HUES64 (cell line): ENCODE results near the gene PIGZ.

ENCODE experiments used
- H3K27ac ChIP-seq: 2 replicates; pipeline ENCODE4 v1.7.0; 2013; ENCODE audit warnings: low read depth, low read length, inconsistent platforms
- H3K27me3 ChIP-seq: 2 replicates; pipeline ENCODE4 v1.6.1; 2013; ENCODE audit warnings: mild to moderate bottlenecking, low read length; ENCODE audit not compliant: insufficient read depth
- H3K36me3 ChIP-seq: 2 replicates; pipeline ENCODE4 v1.6.1; 2013; ENCODE audit warnings: mild to moderate bottlenecking, low read length; ENCODE audit not compliant: insufficient read depth
- H3K4me1 ChIP-seq: 2 replicates; pipeline ENCODE4 v1.6.1; 2013; ENCODE audit warnings: mild to moderate bottlenecking, low read length, moderate library complexity; ENCODE audit not compliant: insufficient read depth
- H3K4me3 ChIP-seq: 2 replicates; pipeline ENCODE4 v1.5.1; 2013; ENCODE audit warnings: mild to moderate bottlenecking, low read length, moderate library complexity
- H3K9ac ChIP-seq: 2 replicates; pipeline ENCODE4 v1.6.1; 2013; ENCODE audit warnings: mild to moderate bottlenecking, low read depth, low read length
- H3K9me3 ChIP-seq: 2 replicates; pipeline ENCODE4 v1.6.1; 2013; ENCODE audit warnings: low read depth, low read length; ENCODE audit not compliant: insufficient read depth
- WGBS: fragments of 150-250, 120-280 bp; methylation state at CpG from one replicate; pipeline ENCODE4 v1.1.7; 2013; ENCODE audit warnings: missing lambda C conversion rate; 5-methylcytosine and 5-hydroxymethylcytosine counted together

Gene PIGZ

DNA sequence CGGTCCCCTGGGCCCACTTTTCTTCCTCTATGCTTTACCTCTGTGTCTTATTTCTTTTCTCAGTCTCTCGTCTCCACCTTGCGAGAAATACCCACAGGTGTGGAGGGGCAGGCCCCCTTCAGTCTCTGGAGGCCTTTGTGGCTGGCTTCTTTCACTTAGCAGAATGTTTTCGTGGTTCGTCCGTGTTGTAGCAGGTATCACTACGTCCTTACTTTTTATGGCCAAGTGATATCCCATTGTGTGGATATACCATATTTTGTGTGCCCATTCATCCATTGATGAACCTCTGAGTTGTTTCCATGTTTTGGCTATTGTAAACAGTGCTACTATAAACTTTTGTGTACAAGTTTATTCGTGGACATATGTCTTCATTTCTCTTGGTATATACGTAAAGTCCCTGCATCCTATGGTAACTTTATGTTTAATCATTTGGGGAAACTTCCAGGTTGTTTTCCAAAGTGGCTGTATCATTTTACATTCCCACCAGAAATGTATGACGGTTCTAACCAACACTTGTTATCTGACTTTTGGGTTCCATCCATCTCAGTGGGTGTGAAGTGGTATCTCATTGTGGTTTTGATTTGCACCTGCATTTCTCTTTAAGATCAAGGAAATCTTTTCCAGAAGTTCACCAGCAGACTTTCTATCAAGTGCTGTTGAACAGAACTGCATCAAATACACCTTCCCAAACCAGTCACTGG is 5.6 kb downstream of the PIGZ start:
- 91% methylated on average over 10 of the region's 10 CpGs for WGBS

DNA sequence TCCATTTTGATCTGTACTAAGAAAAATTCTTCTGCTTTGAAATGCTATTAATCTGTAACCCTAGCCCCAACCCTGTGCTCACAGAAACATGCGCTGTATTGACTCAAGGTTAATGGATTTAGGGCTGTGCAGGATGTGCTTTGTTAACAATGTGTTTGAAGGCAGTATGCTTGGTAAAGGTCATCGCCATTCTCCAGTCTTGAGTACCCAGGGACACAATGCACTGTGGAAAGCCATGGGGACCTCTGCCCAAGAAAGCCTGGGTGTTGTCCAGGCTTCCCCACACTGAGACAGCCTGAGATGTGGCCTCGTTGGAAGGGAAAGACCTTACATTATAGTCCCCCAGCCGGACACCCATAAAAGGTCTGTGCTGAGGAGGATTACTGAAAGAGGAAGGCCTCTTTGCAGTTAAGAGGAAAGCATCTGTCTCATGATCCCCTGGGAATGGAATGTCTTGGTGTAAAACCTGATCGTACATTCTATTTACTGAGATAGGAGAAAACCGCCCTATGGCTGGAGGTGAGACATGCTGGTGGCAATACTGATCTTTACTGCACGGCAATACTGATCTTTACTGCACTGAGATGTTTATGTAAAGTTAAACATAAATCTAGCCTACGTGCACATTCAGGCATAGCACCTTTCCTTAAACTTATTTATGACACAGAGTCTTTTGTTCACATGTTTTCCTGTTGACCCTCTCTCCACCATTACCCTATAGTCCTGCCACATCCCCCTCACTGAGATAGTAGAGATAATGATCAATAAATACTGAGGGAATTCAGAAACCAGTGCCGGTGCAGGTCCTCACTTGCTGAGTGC is 6.3 kb downstream of the PIGZ start:
- peaks cover 74% of the 10 kb centered on the region for H3K27me3 ChIP-seq
- WGBS: 91% methylated on average over 9 of the region's 9 CpGs
- H3K9ac ChIP-seq: no peak overlapping the region
- H3K27ac ChIP-seq: no peak overlapping the region
- H3K4me3 ChIP-seq: no peak overlapping the region
- H3K9me3 ChIP-seq: no peaks in the 10 kb centered on the region
- H3K36me3 ChIP-seq: no peaks in the 10 kb centered on the region
- peaks cover under 1% of the 10 kb centered on the region; the same call in 1 of the 2 replicates for H3K4me1 ChIP-seq

More for the DNA sequence above, 5.6 kb downstream of the PIGZ start:
- no peak overlapping the region for H3K27ac ChIP-seq
- H3K4me1 ChIP-seq: peaks cover 8% of the 10 kb centered on the region; the same call in 1 of the 2 replicates
- H3K9me3 ChIP-seq: no peaks in the 10 kb centered on the region
- no peak overlapping the region for H3K4me3 ChIP-seq
- H3K36me3 ChIP-seq: no peaks in the 10 kb centered on the region
- no peak overlapping the region for H3K9ac ChIP-seq
- peaks cover 81% of the 10 kb centered on the region for H3K27me3 ChIP-seq

DNA sequence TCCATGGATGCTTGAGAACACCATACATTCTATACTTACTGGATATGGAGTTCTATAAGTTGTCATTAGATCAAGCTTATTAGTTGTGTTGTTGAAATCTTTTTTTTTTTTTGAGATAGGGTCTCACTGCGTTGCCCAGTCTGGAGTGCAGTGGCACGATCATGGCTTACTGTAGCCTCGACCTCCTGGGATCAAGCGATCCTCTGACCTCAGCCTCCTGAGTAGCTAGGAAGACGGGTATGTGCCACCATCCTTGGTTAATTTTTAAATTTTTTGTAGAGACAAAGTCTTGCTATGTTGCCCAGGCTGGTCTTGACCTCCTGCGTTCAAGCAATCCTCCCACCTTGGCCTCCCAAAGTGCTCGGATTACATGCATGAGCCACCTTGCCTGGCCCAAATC is 13.8 kb downstream of the PIGZ start:
- Histone ChIP-seq H3K9ac (no peak overlapping the region), H3K4me3 (no peak overlapping the region), H3K9me3 (no peaks in the 10 kb centered on the region), H3K27me3 (peaks cover 17% of the 10 kb centered on the region), H3K36me3 (no peaks in the 10 kb centered on the region), H3K27ac (no peak overlapping the region), H3K4me1 (no peaks in the 10 kb centered on the region)
- WGBS: 81% methylated on average over 7 of the region's 7 CpGs

DNA sequence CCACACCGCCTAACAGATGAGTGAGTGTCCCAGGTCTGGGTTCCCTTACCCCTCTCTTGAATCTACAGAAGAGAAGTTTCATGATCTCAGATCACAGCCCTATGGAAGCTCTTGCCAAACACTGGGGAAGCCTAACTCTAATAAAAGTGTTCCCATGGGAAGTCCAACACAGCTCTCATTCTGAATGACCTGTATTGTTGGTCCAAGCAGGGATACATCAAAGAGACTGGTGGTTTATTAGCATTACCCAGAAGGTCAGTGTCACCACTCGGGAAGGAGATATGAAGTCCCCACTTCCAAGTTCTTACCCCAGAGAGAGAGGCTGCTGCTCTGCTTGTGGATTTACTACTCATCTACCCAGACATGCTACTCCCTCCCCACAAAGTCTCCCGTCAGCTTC is 17.3 kb downstream of the PIGZ start:
- no peaks in the 10 kb centered on the region for H3K9me3 ChIP-seq
- H3K27me3 ChIP-seq: peaks cover 7% of the 10 kb centered on the region
- H3K4me3 ChIP-seq: no peak overlapping the region
- no peak overlapping the region for H3K27ac ChIP-seq
- no peaks in the 10 kb centered on the region for H3K4me1 ChIP-seq
- H3K36me3 ChIP-seq: no peaks in the 10 kb centered on the region
- 92% methylated on average over 3 of the region's 3 CpGs for WGBS
- no peak overlapping the region for H3K9ac ChIP-seq

DNA sequence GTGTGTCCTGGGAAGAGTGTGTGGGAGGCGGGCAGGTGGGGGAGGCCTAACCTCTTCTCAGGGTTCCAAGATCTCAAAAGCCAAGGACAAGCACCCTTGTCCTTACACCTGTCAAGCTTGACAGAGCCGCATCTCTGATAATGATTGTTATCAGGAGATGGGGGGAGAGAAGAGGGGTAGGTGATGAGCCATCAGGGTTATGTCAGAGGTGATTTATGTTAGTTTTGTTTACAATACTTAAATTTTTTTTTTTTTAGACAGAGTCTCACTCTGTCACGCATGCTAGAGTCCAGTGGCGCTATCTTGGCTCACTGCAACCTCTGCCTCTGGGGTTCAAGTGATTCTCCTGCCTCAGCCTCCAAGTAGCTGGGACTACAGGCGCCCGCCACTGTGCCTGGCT is 18.9 kb downstream of the PIGZ start:
- Histone ChIP-seq H3K36me3 (no peaks in the 10 kb centered on the region), H3K27me3 (peaks cover 7% of the 10 kb centered on the region), H3K4me3 (no peak overlapping the region)

DNA sequence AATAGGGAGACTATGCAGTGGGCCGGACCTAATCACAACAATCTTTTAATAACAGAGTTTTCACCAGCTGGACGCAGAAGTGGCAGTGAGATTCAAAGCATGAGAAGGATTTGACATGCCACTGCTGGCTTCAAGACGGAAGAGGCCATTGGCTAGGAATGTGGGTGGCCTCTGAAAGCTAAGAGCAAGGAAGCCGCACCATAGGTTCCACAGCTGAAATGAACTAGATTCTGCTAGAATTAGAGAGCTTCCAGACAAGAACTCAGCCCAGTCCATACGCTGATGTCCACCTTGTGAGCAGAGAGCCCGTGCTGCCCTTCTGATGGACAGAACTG is 19.4 kb downstream of the PIGZ start:
- H3K9me3 ChIP-seq: no peaks in the 10 kb centered on the region
- H3K9ac ChIP-seq: no peak overlapping the region
- 85% methylated on average over 6 of the region's 6 CpGs for WGBS
- H3K4me1 ChIP-seq: no peaks in the 10 kb centered on the region
- no peak overlapping the region for H3K27ac ChIP-seq
- 0 out of 2 replicates have a peak, but pooled peaks cover 2% of the 10 kb centered on the region for H3K36me3 ChIP-seq
- H3K27me3 ChIP-seq: peaks cover 7% of the 10 kb centered on the region
- no peak overlapping the region for H3K4me3 ChIP-seq

More for the DNA sequence above, 18.9 kb downstream of the PIGZ start:
- Histone ChIP-seq H3K9ac (no peak overlapping the region), H3K4me1 (no peaks in the 10 kb centered on the region), H3K9me3 (no peaks in the 10 kb centered on the region), H3K27ac (no peak overlapping the region)
- WGBS: 93% methylated on average over 6 of the region's 6 CpGs

DNA sequence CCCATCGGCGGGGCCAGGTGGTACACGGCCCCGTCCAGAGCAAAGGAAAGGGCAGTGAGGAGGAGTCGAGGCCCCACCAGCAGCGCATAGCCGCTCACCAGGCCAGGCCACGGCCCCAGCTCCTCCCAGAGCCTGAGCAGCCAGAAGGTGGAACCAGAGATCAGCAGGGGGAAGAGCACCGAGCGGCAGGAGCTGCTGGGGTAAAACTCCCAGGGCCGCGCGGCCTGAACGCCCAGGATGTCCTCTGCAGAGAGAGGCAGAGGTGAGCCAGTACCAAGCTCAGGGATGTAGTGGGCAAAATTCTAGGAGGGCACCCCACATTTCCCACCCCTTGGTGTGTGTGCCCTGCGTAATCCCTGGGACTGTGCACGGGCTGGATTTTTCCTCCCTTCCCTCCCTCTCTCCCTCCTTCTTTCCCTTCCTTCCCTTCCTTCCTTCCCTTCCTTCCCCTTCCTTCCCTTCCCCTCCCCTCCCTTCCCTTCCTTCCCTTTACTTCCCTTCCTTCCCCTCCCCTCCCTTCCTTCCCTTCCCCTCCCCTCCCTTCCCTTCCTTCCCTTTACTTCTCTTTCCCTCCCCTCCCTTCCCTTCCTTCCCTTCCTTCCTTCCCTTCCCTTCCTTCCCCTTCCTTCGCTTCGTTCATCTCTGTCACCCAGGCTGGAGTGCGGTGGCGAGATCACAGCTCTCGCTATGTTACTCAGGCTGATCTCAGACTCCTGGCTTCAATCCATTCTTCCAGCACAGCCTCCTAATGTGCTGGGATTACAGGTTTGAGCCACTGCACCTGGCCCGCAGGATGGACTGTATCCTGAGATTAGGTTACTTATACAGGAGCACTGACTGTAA is 20.0 kb downstream of the PIGZ start:
- Histone ChIP-seq H3K36me3 (0 out of 2 replicates have a peak, but pooled peaks cover 3% of the 10 kb centered on the region), H3K9ac (no peak overlapping the region; the same call in 1 of the 2 replicates), H3K4me3 (no peak overlapping the region; the same call in 1 of the 2 replicates), H3K27ac (no peak overlapping the region), H3K4me1 (peaks cover 1% of the 10 kb centered on the region; the same call in 1 of the 2 replicates), H3K9me3 (no peaks in the 10 kb centered on the region), H3K27me3 (peaks cover 7% of the 10 kb centered on the region)
- WGBS: 63% methylated on average over 22 of the region's 22 CpGs

DNA sequence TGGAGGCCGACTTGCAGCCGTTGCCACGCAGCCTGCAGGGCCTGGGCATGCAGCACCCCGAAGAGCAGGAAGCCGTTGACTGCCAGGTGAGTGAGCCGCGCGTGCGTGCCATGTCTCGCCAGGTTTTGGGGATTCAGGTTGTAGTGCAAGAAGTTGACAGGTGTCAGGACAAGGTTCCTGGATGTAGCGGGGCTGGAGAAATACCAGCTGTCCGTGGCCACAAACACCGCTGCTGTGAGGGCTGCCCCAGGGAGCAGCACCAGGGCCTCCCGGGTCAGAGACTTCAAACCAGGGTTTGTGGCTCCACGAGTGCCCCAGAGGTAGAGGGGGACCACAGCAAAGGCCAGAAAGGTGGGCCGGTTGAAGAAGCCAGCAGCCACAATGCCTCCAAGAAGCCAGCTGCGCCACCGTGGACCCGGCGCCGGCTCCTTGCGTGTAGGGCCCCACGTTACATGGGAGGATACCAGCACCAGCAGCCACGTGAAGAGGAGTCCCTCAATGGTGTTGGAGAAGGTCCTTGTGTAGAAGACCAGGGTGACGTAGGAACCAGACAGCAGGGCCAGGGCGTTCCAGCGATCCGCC is 20.7 kb downstream of the PIGZ start:
- Histone ChIP-seq H3K4me3 (no peak overlapping the region), H3K36me3 (0 out of 2 replicates have a peak, but pooled peaks cover 3% of the 10 kb centered on the region), H3K27me3 (peaks cover 2% of the 10 kb centered on the region; the same call in 1 of the 2 replicates), H3K27ac (no peak overlapping the region), H3K4me1 (peaks cover 7% of the 10 kb centered on the region; the same call in 1 of the 2 replicates), H3K9ac (no peak overlapping the region), H3K9me3 (no peaks in the 10 kb centered on the region)
- WGBS: 88% methylated on average over 28 of the region's 28 CpGs

DNA sequence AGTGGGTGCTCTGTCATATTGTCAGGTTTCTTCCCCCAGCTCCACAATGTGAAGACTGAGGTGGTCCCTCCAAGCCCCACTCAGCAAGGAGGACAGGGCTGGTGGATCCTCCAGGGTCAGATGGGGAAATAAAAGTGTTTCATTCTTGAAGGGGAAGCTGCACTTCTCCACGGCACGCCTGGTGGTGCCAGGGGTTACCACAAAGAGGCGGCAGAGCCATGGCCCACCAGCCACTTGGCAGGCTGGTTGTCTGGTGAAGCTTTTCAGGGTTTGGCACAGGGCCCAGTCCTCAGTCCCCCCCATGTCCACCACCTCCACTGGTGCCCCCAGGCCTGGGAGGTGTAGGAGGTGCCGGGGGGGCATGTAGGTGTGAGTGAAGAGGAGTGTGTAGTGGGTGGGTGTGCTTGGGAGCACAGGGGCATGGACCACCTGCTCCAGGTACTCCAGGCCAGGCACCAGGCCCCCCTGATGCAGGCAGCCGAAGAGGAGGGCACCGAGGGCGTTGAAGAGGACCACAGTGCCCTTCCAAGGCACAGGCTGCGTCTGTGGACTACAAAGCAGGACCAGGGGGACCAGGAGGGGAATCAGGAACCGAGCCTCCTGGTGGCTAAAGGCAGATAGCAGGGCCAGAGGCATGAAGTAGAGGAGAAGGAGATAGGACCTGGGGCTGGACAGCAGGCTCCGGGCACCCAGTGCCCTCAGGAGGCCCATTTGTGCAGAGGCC is 21.3 kb downstream of the PIGZ start:
- 89% methylated on average over 10 of the region's 10 CpGs for WGBS
- 0 out of 2 replicates have a peak, but pooled peaks cover 3% of the 10 kb centered on the region for H3K36me3 ChIP-seq
- H3K9ac ChIP-seq: no peak overlapping the region
- H3K9me3 ChIP-seq: no peaks in the 10 kb centered on the region
- no peak overlapping the region for H3K27ac ChIP-seq
- H3K4me3 ChIP-seq: no peak overlapping the region
- peaks cover 7% of the 10 kb centered on the region; the same call in 1 of the 2 replicates for H3K4me1 ChIP-seq
- H3K27me3 ChIP-seq: peaks cover 2% of the 10 kb centered on the region; the same call in 1 of the 2 replicates
